Hepatocyte (in vitro differentiated cells): ENCODE measurements around the gene CHD5.

Experiments used
- CTCF ChIP-seq: fragments of 200-600 bp; sonication (generic); IDR thresholded peaks from 2 replicates; pipeline ENCODE4 v1.5.1; 2016; ENCODE audit warnings: antibody characterized with exemption, mild to moderate bottlenecking; ENCODE audit not compliant: poor library complexity
- EZH2 ChIP-seq: fragments of 200-600 bp; sonication (generic); IDR thresholded peaks from 2 replicates; pipeline ENCODE4 v1.6.1; 2016; ENCODE audit warnings: antibody characterized with exemption, mild to moderate bottlenecking, borderline replicate concordance

- TF ChIP-seq CTCF: no peak
- no peak for TF ChIP-seq EZH2
Observed at GRCh38 chr1:6096243-6097116, 83.6 kb downstream of the CHD5 start.
